AG09319 (cell line): ENCODE measurements around the gene ZNF626.
"Not testable (repeated sequence)": the region's sequence is repeated elsewhere in the genome, so short reads cannot be mapped to it uniquely, and the experiment has no call there.

Experiments used
- DNase-seq: peaks from one replicate; pipeline ENCODE4 v3.0.0-alpha.2; 2010; ENCODE audit warnings: low read depth; ENCODE audit errors: extremely low read depth
- TF ChIP-seq, protein P1 (sequence below): IDR thresholded peaks from 2 replicates; pipeline ENCODE4 v1.5.1; 2011; ENCODE audit warnings: low read depth, mild to moderate bottlenecking, inconsistent platforms, low read length, moderate library complexity

The ZNF626 gene

DNA sequence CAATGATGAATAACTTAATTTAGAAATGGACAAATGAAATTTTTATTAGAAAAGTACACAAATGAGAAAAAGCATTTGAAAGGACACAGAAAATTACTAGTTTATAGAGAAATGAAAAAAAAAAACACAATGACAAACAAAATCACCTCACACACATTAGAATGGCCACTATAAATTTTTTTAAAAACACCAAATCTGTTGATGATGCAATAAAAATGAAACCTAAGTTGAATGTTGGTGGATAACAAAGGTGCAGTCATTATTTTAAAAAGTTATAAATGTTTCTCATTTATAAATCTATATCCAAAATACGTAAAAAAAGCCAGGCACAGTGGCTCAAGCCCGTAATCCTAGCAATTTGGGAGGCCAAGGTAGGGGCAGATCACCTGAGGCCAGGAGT is 20.8 kb downstream of the ZNF626 start:
- DNase-seq: no peak
- TF ChIP-seq, protein P1, sequence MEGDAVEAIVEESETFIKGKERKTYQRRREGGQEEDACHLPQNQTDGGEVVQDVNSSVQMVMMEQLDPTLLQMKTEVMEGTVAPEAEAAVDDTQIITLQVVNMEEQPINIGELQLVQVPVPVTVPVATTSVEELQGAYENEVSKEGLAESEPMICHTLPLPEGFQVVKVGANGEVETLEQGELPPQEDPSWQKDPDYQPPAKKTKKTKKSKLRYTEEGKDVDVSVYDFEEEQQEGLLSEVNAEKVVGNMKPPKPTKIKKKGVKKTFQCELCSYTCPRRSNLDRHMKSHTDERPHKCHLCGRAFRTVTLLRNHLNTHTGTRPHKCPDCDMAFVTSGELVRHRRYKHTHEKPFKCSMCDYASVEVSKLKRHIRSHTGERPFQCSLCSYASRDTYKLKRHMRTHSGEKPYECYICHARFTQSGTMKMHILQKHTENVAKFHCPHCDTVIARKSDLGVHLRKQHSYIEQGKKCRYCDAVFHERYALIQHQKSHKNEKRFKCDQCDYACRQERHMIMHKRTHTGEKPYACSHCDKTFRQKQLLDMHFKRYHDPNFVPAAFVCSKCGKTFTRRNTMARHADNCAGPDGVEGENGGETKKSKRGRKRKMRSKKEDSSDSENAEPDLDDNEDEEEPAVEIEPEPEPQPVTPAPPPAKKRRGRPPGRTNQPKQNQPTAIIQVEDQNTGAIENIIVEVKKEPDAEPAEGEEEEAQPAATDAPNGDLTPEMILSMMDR: no peak

DNA sequence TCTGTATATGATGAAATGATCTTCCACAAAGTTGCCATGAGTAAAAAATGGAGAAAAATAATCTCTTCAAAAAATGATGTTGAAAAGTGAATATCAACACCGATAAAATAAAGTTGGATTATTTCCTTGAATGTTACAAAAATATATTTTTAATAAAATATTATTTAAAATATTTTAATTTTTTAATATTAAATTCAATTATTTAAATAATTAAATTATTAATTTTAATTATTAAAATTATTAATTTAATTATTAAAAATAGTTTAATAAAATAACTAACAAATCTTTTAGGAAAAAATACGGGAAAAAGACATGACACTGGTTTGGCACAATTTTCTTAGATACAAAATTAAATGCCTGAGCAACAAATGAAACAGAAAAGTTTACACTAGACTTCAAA is 21.3 kb downstream of the ZNF626 start:
- TF ChIP-seq, protein P1: no peak
- no peak for DNase-seq

DNA sequence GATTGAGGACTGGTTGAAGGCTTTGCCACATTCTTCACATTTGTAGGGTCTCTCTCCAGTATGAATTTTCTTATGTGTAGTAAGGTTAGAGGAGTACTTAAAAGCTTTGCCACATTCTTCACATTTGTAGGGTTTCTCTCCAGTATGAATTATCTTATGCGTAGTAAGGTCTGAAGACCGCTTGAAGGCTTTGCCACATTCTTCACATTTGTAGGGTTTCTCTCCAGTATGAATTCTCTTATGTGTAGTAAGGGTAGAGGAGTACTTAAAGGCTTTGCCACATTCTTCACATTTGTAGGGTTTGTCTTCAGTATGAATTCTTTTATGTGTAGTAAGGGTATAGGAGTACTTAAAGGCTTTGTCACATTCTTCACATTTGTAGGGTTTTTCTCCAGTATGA is 36.8 kb downstream of the ZNF626 start:
- not testable (repeated sequence) for DNase-seq

DNA sequence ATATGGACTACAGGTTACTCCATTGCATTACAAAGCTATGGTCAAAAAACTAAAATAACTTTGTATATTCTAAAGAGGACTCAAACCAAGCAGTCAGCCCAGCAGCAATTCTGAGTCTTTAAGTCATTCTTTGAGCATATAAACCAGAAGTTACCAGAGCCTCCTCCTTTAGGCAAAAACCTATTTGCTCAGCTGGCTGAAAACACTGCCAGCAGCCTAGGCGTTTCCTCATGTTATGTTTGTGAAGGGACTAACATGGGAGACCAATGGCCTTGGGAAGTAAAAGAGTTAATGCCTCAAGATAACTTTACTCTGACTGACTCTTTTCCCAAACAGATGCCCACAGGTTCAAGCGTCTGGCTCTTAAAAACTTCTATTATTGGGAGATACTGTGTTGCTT is 45.3 kb downstream of the ZNF626 start:
- TF ChIP-seq, protein P1: no peak
- DNase-seq: no peak

DNA sequence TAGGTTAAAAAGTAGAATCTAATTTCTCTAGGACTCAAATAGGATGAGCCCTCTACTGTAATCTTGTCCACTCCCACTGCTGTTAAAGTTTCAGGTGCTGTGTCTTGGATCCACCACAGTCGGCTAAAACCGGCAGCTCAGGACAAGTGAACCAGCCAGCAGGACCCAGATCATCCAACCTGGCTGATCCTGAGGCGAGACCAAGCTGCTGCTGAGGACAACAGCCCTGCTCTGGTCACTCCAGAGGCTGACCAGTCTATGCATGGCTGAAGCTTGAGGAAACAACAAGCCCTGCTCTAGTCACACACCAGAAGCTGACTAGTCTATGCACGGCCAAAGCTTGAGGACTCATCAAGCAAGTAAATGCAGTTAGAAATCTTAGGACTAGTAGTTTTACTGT is 46.4 kb downstream of the ZNF626 start:
- DNase-seq: not testable (repeated sequence)

DNA sequence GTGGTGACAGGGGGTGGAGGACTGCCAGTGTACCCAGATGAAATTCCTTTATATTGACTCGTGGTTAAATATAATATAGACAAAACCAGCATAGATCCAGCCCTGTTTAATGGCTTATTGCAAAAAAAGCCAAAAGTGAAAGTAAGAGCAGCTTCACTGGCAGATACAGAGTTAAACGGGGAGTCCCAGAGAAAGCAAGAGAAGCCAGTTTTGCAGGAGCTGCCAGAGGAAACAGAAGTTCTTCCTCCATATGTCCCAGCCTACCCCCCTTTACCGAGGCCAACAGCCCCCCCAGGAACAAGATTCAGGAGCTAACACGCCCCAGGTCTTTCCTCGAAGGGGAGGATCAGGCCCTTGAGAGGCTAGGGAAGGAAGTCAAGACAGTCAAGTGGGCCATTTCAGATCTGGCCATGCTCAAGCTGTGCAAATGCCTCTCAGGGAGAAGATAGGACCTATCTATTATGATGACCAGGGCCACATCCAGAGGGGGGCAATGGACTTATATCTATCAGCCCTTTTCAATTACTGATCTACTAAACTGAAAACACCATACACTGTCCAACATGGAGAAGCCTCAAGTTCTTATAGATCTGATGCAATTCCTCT is 48.6 kb downstream of the ZNF626 start:
- no peak for DNase-seq
- TF ChIP-seq, protein P1: no peak

DNA sequence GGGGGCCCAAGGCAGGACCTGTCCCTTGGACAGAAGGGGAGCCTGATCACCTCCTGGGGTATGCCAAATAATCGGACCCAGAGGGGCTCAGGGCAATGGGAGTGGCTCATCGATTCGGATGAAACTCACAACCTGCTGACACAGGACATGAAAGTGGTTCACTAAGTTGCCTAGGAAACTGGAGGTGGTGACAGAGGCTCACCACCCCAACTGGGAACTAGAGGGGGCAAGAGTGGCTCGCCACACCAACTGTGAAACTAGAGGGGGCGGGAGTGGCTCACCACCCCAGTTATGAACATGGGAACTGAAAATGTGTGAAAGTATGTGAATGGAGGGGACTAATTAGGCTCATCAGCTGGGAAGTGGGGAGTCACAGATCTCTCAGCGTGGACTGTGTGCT is 49.5 kb downstream of the ZNF626 start:
- TF ChIP-seq, protein P1: no peak
- DNase-seq: no peak

DNA sequence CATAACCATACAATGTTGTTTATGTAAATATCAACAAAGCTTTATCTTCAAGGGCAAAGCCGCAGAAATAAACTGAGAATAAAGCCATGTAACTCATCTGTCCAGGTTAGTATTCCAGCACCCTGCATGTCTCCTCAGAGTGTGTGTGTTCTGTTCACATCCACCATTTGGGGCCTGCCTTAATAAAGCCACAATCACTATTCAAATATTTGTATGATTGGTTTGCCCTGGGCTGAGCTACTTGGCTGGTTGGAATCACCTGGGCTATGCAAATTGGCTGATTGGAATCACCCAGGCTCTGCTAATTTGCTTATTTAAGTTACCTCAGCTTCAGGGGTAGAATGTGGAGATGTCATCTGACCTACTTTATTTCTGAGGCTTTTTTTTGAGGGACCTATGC is 53.4 kb downstream of the ZNF626 start:
- no peak for DNase-seq
- TF ChIP-seq, protein P1: no peak
